ENCODE measurements around the gene ARX. TPM values are rescaled to one million over a fixed set of nuclear protein-coding genes. Genes with fewer than 3 reads are reported as not detected.

ARX gene
- total and polyA plus RNA-seq, 2 donors (not counting 3 experiments of a cell fraction or from before 2014, with no cell fraction given), result not detected

GRCh38 chrX:25013632-25014365, 2.0 kb downstream of the ARX start:
- BruUV-seq (replicated peaks), result no TSS peak
- DNase-seq (ENCODE audit: low read depth, low spot score), result no peak
- H3K9me3 ChIP-seq (replicated peaks; ENCODE audit: control insufficient read depth, insufficient read depth, low read length), result no peaks in the 10 kb centered on the region
- no peak overlapping the region for H2AFZ ChIP-seq (ENCODE audit: low read depth, low read length)
- H3K79me2 ChIP-seq (ENCODE audit: control insufficient read depth, insufficient read depth, low read length), result no peaks in the 10 kb centered on the region
- no peak for FAIRE-seq
- CTCF ChIA-PET, result interaction anchor here (1.5 kb wide), 1 partner anchor 175 kb away, joined by 3 read pairs; no protein-coding TSS in a partner anchor
- intact Hi-C loops (cut with micrococcal nuclease) (no loop called here), dilution Hi-C loops (cut with MboI; ENCODE audit: extremely low pct_ligation_motif_present, low sequenced_read_pairs) (no loop called here)
- H3K27me3 ChIP-seq (ENCODE audit: control insufficient read depth in 2 of 2, insufficient read depth in 2 of 2, low read length in 2 of 2), result peaks cover 74 to 93% of the 10 kb centered on the region in 2 experiments
- H4K20me1 ChIP-seq (replicated peaks; ENCODE audit: control insufficient read depth, extremely low read depth, insufficient read depth, low read length), result no peaks in the 10 kb centered on the region
- no peaks in the 10 kb centered on the region for H3K9me1 ChIP-seq (replicated peaks; ENCODE audit: control insufficient read depth, extremely low read depth, insufficient read depth, low read length)
- no peak overlapping the region for H3K4me3 ChIP-seq (replicated peaks in 1 of 3; ENCODE audit: insufficient read depth in 1 of 3, low read depth in 1 of 3, low read length in 3 of 3)
- peaks cover 2% of the 10 kb centered on the region for H3K4me1 ChIP-seq (ENCODE audit: control insufficient read depth, extremely low read depth, insufficient read depth, low read length)
- H3K27ac ChIP-seq (ENCODE audit: insufficient read depth, low read depth, low read length), result no peak overlapping the region
- no peak overlapping the region for H3K9ac ChIP-seq (replicated peaks; ENCODE audit: extremely low read depth, insufficient read depth, low read length)
- H3K4me2 ChIP-seq (ENCODE audit: insufficient read depth, low read length), result no peak overlapping the region
- no peak for TF ChIP-seq POLR2AphosphoS5 (IDR thresholded peaks at IDR 0.05; ENCODE audit: insufficient read depth, low read depth, low read length)
- no peak for TF ChIP-seq FOS (IDR thresholded peaks at IDR 0.05; ENCODE audit: borderline replicate concordance, insufficient read depth, low read length)
- no peak for TF ChIP-seq CTCF (IDR thresholded peaks at IDR 0.05; ENCODE audit: extremely low read depth in 1 of 2, insufficient read depth in 1 of 2, low read depth in 1 of 2, low read length in 2 of 2)
- TF ChIP-seq EZH2 (IDR thresholded peaks at IDR 0.05; ENCODE audit: borderline replicate concordance, low read depth, low read length, severe bottlenecking), result no peak
- no peak for TF ChIP-seq MYC (IDR thresholded peaks at IDR 0.05; ENCODE audit: low read depth, low read length)
- TF ChIP-seq MAX (IDR thresholded peaks at IDR 0.05; ENCODE audit: insufficient read depth, insufficient read length), result no peak
- no peak for TF ChIP-seq JUN (IDR thresholded peaks at IDR 0.05; ENCODE audit: borderline replicate concordance, insufficient read depth, insufficient read length, low read depth)
- TF ChIP-seq POLR2A (IDR thresholded peaks at IDR 0.05; ENCODE audit: low read depth, low read length), result no peak
- TF ChIP-seq GATA2 (IDR thresholded peaks at IDR 0.05; ENCODE audit: insufficient read depth, insufficient read length, low read depth, low read length), result no peak
- POLR2A ChIA-PET, result no interaction called here
- H3K36me3 ChIP-seq (ENCODE audit: control insufficient read depth in 2 of 2, extremely low read depth in 1 of 2, insufficient read depth in 2 of 2, low read length in 2 of 2), result no peaks in the 10 kb centered on the region
